Measurements from ENCODE around the gene KCNQ1.

DNA sequence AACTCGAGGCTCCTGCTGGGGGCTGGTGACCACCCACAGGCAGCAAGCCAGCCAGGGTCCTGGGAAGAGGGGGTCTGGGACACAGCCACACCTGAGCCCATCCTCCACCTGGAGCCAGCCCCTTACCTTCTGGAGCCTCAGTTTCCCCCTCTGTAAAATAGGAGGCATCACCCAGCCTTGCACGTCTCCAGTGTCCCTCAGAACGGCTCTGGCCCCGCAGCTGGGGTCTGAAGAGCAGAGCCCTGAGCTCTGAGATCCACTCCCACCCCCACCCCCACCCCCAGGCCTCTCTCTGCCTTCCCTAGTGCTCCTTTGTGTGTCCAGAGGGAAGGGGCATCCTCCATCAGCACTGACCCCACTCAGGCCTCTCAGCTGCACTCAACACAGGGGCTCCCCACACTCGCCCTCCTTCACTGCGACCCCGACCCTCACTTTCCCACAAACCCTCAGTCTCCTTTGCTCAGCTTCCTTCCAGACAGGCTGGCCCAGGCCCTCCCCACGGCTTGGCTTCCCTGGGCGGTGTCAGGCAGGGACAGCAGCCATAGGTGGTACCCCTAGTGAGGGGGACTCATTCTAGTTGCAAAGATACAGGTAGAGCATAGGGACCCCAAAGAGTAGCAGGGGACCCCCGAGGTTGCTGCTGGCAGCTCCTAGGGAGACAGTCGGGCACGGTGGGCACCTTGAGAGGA lies 288.3 kb downstream of the KCNQ1 start:
- TF ChIP-seq, protein P1, sequence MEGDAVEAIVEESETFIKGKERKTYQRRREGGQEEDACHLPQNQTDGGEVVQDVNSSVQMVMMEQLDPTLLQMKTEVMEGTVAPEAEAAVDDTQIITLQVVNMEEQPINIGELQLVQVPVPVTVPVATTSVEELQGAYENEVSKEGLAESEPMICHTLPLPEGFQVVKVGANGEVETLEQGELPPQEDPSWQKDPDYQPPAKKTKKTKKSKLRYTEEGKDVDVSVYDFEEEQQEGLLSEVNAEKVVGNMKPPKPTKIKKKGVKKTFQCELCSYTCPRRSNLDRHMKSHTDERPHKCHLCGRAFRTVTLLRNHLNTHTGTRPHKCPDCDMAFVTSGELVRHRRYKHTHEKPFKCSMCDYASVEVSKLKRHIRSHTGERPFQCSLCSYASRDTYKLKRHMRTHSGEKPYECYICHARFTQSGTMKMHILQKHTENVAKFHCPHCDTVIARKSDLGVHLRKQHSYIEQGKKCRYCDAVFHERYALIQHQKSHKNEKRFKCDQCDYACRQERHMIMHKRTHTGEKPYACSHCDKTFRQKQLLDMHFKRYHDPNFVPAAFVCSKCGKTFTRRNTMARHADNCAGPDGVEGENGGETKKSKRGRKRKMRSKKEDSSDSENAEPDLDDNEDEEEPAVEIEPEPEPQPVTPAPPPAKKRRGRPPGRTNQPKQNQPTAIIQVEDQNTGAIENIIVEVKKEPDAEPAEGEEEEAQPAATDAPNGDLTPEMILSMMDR (IDR thresholded peaks at IDR 0.05) = no peak
- no peak for TF ChIP-seq POLR2AphosphoS5 (IDR thresholded peaks at IDR 0.05)
- TF ChIP-seq POLR2A (IDR thresholded peaks at IDR 0.05) = no peak
